Activated T-cell treated with anti-CD3 and anti-CD28 coated beads, Interleukin-2, amount 50 U/mL, for 24 hours (primary cell): ENCODE measurements around the gene RPS6KA4.
"Not testable (repeated sequence)": the region's sequence is repeated elsewhere in the genome, so short reads cannot be mapped to it uniquely, and the experiment has no call there.

Experiments used
- DNase-seq: peaks from one replicate; pipeline ENCODE4 v3.0.0-alpha.2; 2020
- H3K27ac Mint-ChIP-seq: 2 replicates; pipeline ENCODE4 v1.8.0; 2020; ENCODE audit warnings: mild to moderate bottlenecking, mixed read lengths
- H3K27me3 Mint-ChIP-seq: 2 replicates; pipeline ENCODE4 v1.8.0; 2020; ENCODE audit warnings: mixed read lengths
- H3K36me3 Mint-ChIP-seq: 2 replicates; pipeline ENCODE4 v1.8.0; 2020; ENCODE audit warnings: low read depth, mixed read lengths
- H3K4me1 Mint-ChIP-seq: 2 replicates; pipeline ENCODE4 v1.8.0; 2020; ENCODE audit warnings: low read depth, mixed read lengths
- H3K4me3 Mint-ChIP-seq: 2 replicates; pipeline ENCODE4 v1.8.0; 2020; ENCODE audit warnings: mild to moderate bottlenecking, moderate library complexity, mixed read lengths
- H3K9me3 Mint-ChIP-seq: 2 replicates; pipeline ENCODE4 v1.8.0; 2020; ENCODE audit warnings: mixed read lengths

Gene RPS6KA4

GRCh38 chr11:64415996-64416728, 57.2 kb downstream of the RPS6KA4 start:
- no peak overlapping the region for H3K27ac Mint-ChIP-seq
- no peaks in the 10 kb centered on the region for H3K36me3 Mint-ChIP-seq
- H3K4me3 Mint-ChIP-seq = no peak overlapping the region
- no peaks in the 10 kb centered on the region for H3K27me3 Mint-ChIP-seq
- DNase-seq = no peak
- H3K9me3 Mint-ChIP-seq = peaks cover 7% of the 10 kb centered on the region
- H3K4me1 Mint-ChIP-seq = peaks cover 14% of the 10 kb centered on the region

GRCh38 chr11:64418233-64418632, 59.3 kb downstream of the RPS6KA4 start:
- H3K36me3 Mint-ChIP-seq, H3K27me3 Mint-ChIP-seq, H3K27ac Mint-ChIP-seq: not testable (repeated sequence)

GRCh38 chr11:64419257-64419790, 60.4 kb downstream of the RPS6KA4 start:
- Mint-ChIP-seq H3K27me3 (no peaks in the 10 kb centered on the region), H3K27ac (no peak overlapping the region), H3K4me1 (peaks cover 14% of the 10 kb centered on the region), H3K9me3 (peaks cover 12% of the 10 kb centered on the region), H3K4me3 (no peak overlapping the region), H3K36me3 (no peaks in the 10 kb centered on the region)
- no peak for DNase-seq

More at GRCh38 chr11:64418233-64418632, 59.3 kb downstream of the RPS6KA4 start:
- Mint-ChIP-seq H3K9me3 (peaks cover 12% of the 10 kb centered on the region), H3K4me1 (peaks cover 14% of the 10 kb centered on the region)
- DNase-seq, H3K4me3 Mint-ChIP-seq: not testable (repeated sequence)

GRCh38 chr11:64419818-64420485, 61.0 kb downstream of the RPS6KA4 start:
- H3K4me3 Mint-ChIP-seq = no peak overlapping the region
- no peak for DNase-seq
- peaks cover 12% of the 10 kb centered on the region for H3K9me3 Mint-ChIP-seq
- no peaks in the 10 kb centered on the region for H3K27me3 Mint-ChIP-seq
- peaks cover 11% of the 10 kb centered on the region for H3K4me1 Mint-ChIP-seq
- no peaks in the 10 kb centered on the region for H3K36me3 Mint-ChIP-seq
- H3K27ac Mint-ChIP-seq = no peak overlapping the region
